ENCODE measurements around the gene ERAP2. TPM values are rescaled to one million over a fixed set of nuclear protein-coding genes. Genes with fewer than 3 reads are reported as not detected.

ERAP2 gene
- total RNA-seq, 1 donor from 2014 or later: not detected

DNA sequence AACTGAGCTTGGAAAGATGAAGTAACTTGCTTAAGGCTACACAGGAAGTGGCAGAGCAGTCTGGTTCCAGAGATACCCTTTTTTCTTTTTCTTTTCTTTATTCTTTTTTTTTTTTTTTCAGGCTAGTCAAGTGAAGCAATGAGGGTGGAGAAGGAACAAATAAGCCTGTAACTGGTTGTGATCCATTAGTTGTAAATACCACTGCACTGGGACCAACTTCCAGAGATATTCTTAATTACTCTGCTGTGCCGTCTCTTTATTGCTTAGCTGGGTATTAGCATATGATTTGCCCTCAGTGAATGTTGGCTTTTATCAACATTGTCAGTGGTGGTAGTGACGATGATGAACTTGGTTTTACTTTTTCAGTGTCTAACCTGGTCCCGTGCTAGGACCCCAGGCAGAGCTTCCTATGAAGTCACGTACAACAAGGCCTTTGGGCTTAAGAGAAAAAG is 86.3 kb downstream of the ERAP2 start:
- H3K27ac Mint-ChIP-seq (ENCODE audit: unreplicated experiment): peak overlapping the region; percentile 52
- no peaks in the 10 kb centered on the region for H3K36me3 Mint-ChIP-seq (ENCODE audit: unreplicated experiment)
- TF ChIP-seq, protein P1, sequence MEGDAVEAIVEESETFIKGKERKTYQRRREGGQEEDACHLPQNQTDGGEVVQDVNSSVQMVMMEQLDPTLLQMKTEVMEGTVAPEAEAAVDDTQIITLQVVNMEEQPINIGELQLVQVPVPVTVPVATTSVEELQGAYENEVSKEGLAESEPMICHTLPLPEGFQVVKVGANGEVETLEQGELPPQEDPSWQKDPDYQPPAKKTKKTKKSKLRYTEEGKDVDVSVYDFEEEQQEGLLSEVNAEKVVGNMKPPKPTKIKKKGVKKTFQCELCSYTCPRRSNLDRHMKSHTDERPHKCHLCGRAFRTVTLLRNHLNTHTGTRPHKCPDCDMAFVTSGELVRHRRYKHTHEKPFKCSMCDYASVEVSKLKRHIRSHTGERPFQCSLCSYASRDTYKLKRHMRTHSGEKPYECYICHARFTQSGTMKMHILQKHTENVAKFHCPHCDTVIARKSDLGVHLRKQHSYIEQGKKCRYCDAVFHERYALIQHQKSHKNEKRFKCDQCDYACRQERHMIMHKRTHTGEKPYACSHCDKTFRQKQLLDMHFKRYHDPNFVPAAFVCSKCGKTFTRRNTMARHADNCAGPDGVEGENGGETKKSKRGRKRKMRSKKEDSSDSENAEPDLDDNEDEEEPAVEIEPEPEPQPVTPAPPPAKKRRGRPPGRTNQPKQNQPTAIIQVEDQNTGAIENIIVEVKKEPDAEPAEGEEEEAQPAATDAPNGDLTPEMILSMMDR (IDR thresholded peaks at IDR 0.05; ENCODE audit: partially characterized antibody, unreplicated experiment): no peak
- DNase-seq: no peak
- H3K4me3 Mint-ChIP-seq (ENCODE audit: unreplicated experiment): no peak overlapping the region
- peaks cover 2% of the 10 kb centered on the region for H3K27me3 Mint-ChIP-seq (ENCODE audit: unreplicated experiment)
- H3K4me1 Mint-ChIP-seq (ENCODE audit: low read depth, unreplicated experiment): peaks cover 18% of the 10 kb centered on the region
- no peaks in the 10 kb centered on the region for H3K9me3 Mint-ChIP-seq (ENCODE audit: unreplicated experiment)

- H3K9me3 Mint-ChIP-seq (ENCODE audit: unreplicated experiment): no peaks in the 10 kb centered on the region
- no peak overlapping the region for H3K27ac Mint-ChIP-seq (ENCODE audit: unreplicated experiment)
- H3K4me1 Mint-ChIP-seq (ENCODE audit: low read depth, unreplicated experiment): peaks cover 22% of the 10 kb centered on the region
- TF ChIP-seq, protein P1 (IDR thresholded peaks at IDR 0.05; ENCODE audit: partially characterized antibody, unreplicated experiment): no peak
- DNase-seq: peak; percentile 37
- peaks cover 2% of the 10 kb centered on the region for H3K27me3 Mint-ChIP-seq (ENCODE audit: unreplicated experiment)
- no peak overlapping the region for H3K4me3 Mint-ChIP-seq (ENCODE audit: unreplicated experiment)
- no peaks in the 10 kb centered on the region for H3K36me3 Mint-ChIP-seq (ENCODE audit: unreplicated experiment)
These were observed 87.0 kb downstream of the ERAP2 start for GRCh38 chr5:96963267-96963666.

GRCh38 chr5:96966801-96967200 is 90.5 kb downstream of the ERAP2 start:
- Mint-ChIP-seq H3K4me1 (ENCODE audit: low read depth, unreplicated experiment) (peaks cover 28% of the 10 kb centered on the region), H3K27ac (ENCODE audit: unreplicated experiment) (no peak overlapping the region), H3K27me3 (ENCODE audit: unreplicated experiment) (no peaks in the 10 kb centered on the region), H3K9me3 (ENCODE audit: unreplicated experiment) (no peaks in the 10 kb centered on the region), H3K4me3 (ENCODE audit: unreplicated experiment) (no peak overlapping the region), H3K36me3 (ENCODE audit: unreplicated experiment) (no peaks in the 10 kb centered on the region)
- no peak for DNase-seq
- TF ChIP-seq, protein P1 (IDR thresholded peaks at IDR 0.05; ENCODE audit: partially characterized antibody, unreplicated experiment): no peak

DNA sequence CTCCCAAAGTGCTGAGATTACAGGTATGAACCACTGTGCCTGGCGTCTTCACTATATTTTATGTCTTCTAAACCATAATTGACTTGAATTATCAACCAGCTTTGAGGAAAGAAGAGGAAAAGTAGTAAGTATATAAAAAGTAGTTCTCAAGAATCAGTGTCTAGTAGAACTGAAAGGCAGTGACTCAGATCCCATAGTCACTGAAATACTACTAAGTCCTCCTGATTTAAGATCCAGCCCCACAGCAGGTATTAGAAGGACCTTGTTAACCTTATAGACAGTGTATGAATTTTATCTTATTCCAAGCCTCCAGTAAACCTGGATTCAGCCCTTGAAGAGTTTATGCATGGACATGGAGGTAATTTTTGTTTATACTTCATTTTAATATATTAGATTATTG is 91.1 kb downstream of the ERAP2 start:
- TF ChIP-seq, protein P1 (IDR thresholded peaks at IDR 0.05; ENCODE audit: partially characterized antibody, unreplicated experiment): no peak
- DNase-seq: no peak
- H3K9me3 Mint-ChIP-seq (ENCODE audit: unreplicated experiment): no peaks in the 10 kb centered on the region
- peaks cover 28% of the 10 kb centered on the region for H3K4me1 Mint-ChIP-seq (ENCODE audit: low read depth, unreplicated experiment)
- H3K27me3 Mint-ChIP-seq (ENCODE audit: unreplicated experiment): no peaks in the 10 kb centered on the region
- H3K4me3 Mint-ChIP-seq (ENCODE audit: unreplicated experiment): no peak overlapping the region
- H3K27ac Mint-ChIP-seq (ENCODE audit: unreplicated experiment): no peak overlapping the region
- no peaks in the 10 kb centered on the region for H3K36me3 Mint-ChIP-seq (ENCODE audit: unreplicated experiment)

DNA sequence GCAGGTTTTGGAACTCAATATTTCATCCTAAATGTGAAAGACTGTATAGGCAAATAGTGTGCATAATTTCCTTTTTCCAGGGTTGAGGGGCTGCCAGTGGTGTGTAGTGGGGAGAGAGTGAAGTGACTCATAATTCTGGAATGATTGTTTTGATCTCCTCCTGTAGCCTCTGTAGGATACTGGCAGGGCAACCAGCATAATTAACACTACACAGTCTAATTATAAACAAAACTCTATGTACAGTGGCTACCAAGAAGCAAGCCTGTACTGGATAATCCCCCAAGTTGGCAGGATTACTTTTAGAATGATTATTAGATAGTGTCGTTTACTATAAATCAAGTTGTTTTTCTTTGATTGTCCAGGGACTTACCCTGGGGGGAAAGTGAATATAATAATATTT is 91.8 kb downstream of the ERAP2 start:
- peaks cover 22% of the 10 kb centered on the region for H3K4me1 Mint-ChIP-seq (ENCODE audit: low read depth, unreplicated experiment)
- DNase-seq: no peak
- H3K4me3 Mint-ChIP-seq (ENCODE audit: unreplicated experiment): no peak overlapping the region
- no peaks in the 10 kb centered on the region for H3K27me3 Mint-ChIP-seq (ENCODE audit: unreplicated experiment)
- no peak overlapping the region for H3K27ac Mint-ChIP-seq (ENCODE audit: unreplicated experiment)
- H3K9me3 Mint-ChIP-seq (ENCODE audit: unreplicated experiment): no peaks in the 10 kb centered on the region
- H3K36me3 Mint-ChIP-seq (ENCODE audit: unreplicated experiment): no peaks in the 10 kb centered on the region
- TF ChIP-seq, protein P1 (IDR thresholded peaks at IDR 0.05; ENCODE audit: partially characterized antibody, unreplicated experiment): no peak

All from glutamatergic neuron (in vitro differentiated cells).